HepG2 (cell line): ENCODE results near the gene CHD9. TPM values are rescaled to one million over a fixed set of nuclear protein-coding genes. Genes with fewer than 3 reads are reported as not detected.

Experiments used
- BORCS8-MEF2B ChIP-seq: sonication (generic); formaldehyde crosslinking; IDR thresholded peaks from 2 replicates; pipeline ENCODE4 v1.8.0; 2022; ENCODE audit warnings: mild to moderate bottlenecking, missing genetic modification reagents
- BRCA1 ChIP-seq: sonication (generic); formaldehyde crosslinking; IDR thresholded peaks from 2 replicates; pipeline ENCODE4 v1.4.0; 2020; ENCODE audit warnings: missing genetic modification reagents
- EZH2 ChIP-seq: conservative IDR thresholded peaks from 2 replicates; pipeline ENCODE4 v1.6.1; 2012; ENCODE audit warnings: mild to moderate bottlenecking, low read depth, low read length, moderate library complexity
- GTF2F1 ChIP-seq: fragments of 150-350 bp; IDR thresholded peaks from 2 replicates; pipeline ENCODE4 v1.6.1; 2014; ENCODE audit warnings: low read length
- JUN ChIP-seq: sonication (generic); formaldehyde crosslinking; IDR thresholded peaks from 2 replicates; pipeline ENCODE4 v1.4.0; 2020; ENCODE audit warnings: mild to moderate bottlenecking, missing genetic modification reagents
- PHF5A ChIP-seq: IDR thresholded peaks from one replicate; pipeline ENCODE4 v1.6.1; 2018; ENCODE audit warnings: low read depth, missing genetic modification reagents; ENCODE audit not compliant: unreplicated experiment
- RELA ChIP-seq: sonication (generic); formaldehyde crosslinking; IDR thresholded peaks from 2 replicates; pipeline ENCODE4 v1.4.0; 2020; ENCODE audit warnings: missing genetic modification reagents
- SP5 ChIP-seq: IDR thresholded peaks from 2 replicates; pipeline ENCODE4 v1.6.1; 2016; ENCODE audit warnings: low read depth, borderline replicate concordance
- ZNF292 ChIP-seq: sonication (generic); formaldehyde crosslinking; IDR thresholded peaks from 2 replicates; pipeline ENCODE4 v1.8.1; 2022; ENCODE audit warnings: mild to moderate bottlenecking, low read depth, missing genetic modification reagents, borderline replicate concordance
- ZNF30 ChIP-seq: sonication (generic); formaldehyde crosslinking; IDR thresholded peaks from 2 replicates; pipeline ENCODE4 v1.5.0; 2020; ENCODE audit warnings: mild to moderate bottlenecking, missing genetic modification reagents
- ZNF773 ChIP-seq: sonication (generic); formaldehyde crosslinking; IDR thresholded peaks from 2 replicates; pipeline ENCODE4 v1.4.0; 2020; ENCODE audit warnings: missing genetic modification reagents, borderline replicate concordance
- polyA plus RNA-seq, 8 experiments: library from polyadenylated mRNA; depleted of rRNA in 3 of 8; stranded (reverse) in 7 of 8; unstranded in 1 of 8; fragments of >200 nt; fragmentation: Illumina TruSeq in 4 of 8; extraction: Trizol in 4 of 8; gene quantifications; 2 replicates each; pipeline versions ENCODE4 v1.2.1 to v1.2.3, GENCODE V29; 2011 to 2016; ENCODE audit warnings: low read depth in 4 of 8, missing spikeins in 1 of 8, mixed read lengths in 1 of 8; ENCODE audit not compliant: insufficient read depth in 1 of 8
- total RNA-seq, 5 experiments: library from RNA; depleted of rRNA; stranded (reverse); fragments of >200 nt; fragmentation: Illumina TruSeq; extraction: Trizol; gene quantifications; 2 replicates each; pipeline ENCODE4 v1.2.3, GENCODE V29; 2016; ENCODE audit warnings: low read depth in 1 of 5
- TF ChIP-seq, protein P1 (sequence below): sonication (generic); formaldehyde crosslinking; IDR thresholded peaks from 2 replicates; pipeline ENCODE4 v1.5.1; 2020; ENCODE audit warnings: missing genetic modification reagents, mild to moderate bottlenecking, borderline replicate concordance
- TF ChIP-seq, protein P2 (sequence below): sonication (generic); formaldehyde crosslinking; IDR thresholded peaks from 2 replicates; pipeline ENCODE4 v1.4.0; 2020; ENCODE audit warnings: missing genetic modification reagents
- TF ChIP-seq, protein P3 (sequence below): sonication (generic); formaldehyde crosslinking; IDR thresholded peaks from 2 replicates; pipeline ENCODE4 v1.8.1; 2023; ENCODE audit warnings: missing genetic modification reagents, mild to moderate bottlenecking, borderline replicate concordance
- TF ChIP-seq, protein P4 (sequence below): sonication (generic); formaldehyde crosslinking; conservative IDR thresholded peaks from 2 replicates; pipeline ENCODE4 v1.4.0; 2020; ENCODE audit warnings: missing genetic modification reagents
- TF ChIP-seq, protein P5 (sequence below): sonication (generic); formaldehyde crosslinking; IDR thresholded peaks from 2 replicates; pipeline ENCODE4 v1.4.0; 2020; ENCODE audit warnings: mild to moderate bottlenecking, missing genetic modification reagents
- TF ChIP-seq, protein P6 (sequence below): IDR thresholded peaks from 2 replicates; pipeline ENCODE4 v1.6.1; 2016; ENCODE audit warnings: missing genetic modification reagents, missing compliant biosample characterization

The CHD9 gene
- total and polyA plus RNA-seq, 2 of the 13 experiments (the other 11 are each of a cell fraction or from before 2014, with no cell fraction given), result 23.4 to 27.7 TPM

DNA sequence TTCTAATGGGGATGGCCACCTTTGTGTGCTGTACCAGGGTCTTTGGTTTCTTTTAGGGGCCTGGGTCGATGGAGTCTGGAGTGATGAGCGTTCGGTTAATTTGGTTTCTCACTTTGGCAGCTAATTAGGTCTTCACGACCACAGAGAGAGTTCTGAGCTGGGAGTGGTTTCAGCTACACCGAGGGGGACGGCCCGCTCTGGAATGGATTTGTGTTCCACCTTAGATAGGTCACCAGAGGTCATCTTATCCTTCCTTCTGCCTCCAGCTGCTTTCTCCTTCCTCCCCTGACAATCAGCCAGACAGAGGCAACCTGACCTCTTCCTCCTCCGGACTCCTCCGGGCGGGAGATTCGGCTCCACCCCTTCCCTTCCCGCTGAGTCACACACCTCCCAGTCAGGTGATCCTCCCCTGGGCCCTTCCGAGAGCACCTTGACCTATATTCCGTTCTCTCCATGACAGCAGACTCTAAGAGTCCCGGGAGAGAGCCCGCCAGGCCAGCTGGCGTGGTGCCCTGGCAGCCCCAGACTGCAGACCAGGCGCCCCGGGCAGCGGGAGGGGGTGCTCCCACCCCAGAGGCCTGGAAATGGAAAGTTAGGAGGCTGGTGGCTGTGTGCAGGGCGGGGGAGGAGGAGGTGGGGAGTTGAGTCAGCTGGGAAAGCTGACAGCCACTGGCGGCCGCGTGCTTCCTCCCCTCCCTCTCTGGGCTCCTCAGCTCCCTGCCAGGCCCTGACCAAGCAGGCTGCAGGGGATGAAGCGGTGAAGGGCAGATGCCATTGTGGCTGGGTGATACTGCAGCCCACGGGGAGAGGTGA, 44.7 kb downstream of the CHD9 start (continued):
- TF ChIP-seq, protein P1, sequence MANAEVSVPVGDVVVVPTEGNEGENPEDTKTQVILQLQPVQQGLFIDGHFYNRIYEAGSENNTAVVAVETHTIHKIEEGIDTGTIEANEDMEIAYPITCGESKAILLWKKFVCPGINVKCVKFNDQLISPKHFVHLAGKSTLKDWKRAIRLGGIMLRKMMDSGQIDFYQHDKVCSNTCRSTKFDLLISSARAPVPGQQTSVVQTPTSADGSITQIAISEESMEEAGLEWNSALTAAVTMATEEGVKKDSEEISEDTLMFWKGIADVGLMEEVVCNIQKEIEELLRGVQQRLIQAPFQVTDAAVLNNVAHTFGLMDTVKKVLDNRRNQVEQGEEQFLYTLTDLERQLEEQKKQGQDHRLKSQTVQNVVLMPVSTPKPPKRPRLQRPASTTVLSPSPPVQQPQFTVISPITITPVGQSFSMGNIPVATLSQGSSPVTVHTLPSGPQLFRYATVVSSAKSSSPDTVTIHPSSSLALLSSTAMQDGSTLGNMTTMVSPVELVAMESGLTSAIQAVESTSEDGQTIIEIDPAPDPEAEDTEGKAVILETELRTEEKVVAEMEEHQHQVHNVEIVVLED (CRISPR knock-in tag), result no peak
- TF ChIP-seq SP5 (CRISPR knock-in tag) (peak; percentile 75), ZNF30 (CRISPR knock-in tag) (no peak), ZNF292 (CRISPR knock-in tag) (peak; percentile 86), BORCS8-MEF2B (CRISPR knock-in tag) (no peak), RELA (no peak), EZH2 (no peak), JUN (peak; percentile 39; the same call in 1 of the 2 replicates), GTF2F1 (no peak), PHF5A (CRISPR knock-in tag) (no peak), ZNF773 (CRISPR knock-in tag) (no peak), BRCA1 (CRISPR knock-in tag) (no peak)
- TF ChIP-seq, protein P2, sequence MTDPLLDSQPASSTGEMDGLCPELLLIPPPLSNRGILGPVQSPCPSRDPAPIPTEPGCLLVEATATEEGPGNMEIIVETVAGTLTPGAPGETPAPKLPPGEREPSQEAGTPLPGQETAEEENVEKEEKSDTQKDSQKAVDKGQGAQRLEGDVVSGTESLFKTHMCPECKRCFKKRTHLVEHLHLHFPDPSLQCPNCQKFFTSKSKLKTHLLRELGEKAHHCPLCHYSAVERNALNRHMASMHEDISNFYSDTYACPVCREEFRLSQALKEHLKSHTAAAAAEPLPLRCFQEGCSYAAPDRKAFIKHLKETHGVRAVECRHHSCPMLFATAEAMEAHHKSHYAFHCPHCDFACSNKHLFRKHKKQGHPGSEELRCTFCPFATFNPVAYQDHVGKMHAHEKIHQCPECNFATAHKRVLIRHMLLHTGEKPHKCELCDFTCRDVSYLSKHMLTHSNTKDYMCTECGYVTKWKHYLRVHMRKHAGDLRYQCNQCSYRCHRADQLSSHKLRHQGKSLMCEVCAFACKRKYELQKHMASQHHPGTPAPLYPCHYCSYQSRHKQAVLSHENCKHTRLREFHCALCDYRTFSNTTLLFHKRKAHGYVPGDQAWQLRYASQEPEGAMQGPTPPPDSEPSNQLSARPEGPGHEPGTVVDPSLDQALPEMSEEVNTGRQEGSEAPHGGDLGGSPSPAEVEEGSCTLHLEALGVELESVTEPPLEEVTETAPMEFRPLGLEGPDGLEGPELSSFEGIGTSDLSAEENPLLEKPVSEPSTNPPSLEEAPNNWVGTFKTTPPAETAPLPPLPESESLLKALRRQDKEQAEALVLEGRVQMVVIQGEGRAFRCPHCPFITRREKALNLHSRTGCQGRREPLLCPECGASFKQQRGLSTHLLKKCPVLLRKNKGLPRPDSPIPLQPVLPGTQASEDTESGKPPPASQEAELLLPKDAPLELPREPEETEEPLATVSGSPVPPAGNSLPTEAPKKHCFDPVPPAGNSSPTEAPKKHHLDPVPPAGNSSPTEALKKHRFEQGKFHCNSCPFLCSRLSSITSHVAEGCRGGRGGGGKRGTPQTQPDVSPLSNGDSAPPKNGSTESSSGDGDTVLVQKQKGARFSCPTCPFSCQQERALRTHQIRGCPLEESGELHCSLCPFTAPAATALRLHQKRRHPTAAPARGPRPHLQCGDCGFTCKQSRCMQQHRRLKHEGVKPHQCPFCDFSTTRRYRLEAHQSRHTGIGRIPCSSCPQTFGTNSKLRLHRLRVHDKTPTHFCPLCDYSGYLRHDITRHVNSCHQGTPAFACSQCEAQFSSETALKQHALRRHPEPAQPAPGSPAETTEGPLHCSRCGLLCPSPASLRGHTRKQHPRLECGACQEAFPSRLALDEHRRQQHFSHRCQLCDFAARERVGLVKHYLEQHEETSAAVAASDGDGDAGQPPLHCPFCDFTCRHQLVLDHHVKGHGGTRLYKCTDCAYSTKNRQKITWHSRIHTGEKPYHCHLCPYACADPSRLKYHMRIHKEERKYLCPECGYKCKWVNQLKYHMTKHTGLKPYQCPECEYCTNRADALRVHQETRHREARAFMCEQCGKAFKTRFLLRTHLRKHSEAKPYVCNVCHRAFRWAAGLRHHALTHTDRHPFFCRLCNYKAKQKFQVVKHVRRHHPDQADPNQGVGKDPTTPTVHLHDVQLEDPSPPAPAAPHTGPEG (CRISPR knock-in tag), result no peak
- TF ChIP-seq, protein P3, sequence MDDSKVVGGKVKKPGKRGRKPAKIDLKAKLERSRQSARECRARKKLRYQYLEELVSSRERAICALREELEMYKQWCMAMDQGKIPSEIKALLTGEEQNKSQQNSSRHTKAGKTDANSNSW (CRISPR knock-in tag), result no peak
- TF ChIP-seq, protein P4, sequence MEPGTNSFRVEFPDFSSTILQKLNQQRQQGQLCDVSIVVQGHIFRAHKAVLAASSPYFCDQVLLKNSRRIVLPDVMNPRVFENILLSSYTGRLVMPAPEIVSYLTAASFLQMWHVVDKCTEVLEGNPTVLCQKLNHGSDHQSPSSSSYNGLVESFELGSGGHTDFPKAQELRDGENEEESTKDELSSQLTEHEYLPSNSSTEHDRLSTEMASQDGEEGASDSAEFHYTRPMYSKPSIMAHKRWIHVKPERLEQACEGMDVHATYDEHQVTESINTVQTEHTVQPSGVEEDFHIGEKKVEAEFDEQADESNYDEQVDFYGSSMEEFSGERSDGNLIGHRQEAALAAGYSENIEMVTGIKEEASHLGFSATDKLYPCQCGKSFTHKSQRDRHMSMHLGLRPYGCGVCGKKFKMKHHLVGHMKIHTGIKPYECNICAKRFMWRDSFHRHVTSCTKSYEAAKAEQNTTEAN (CRISPR knock-in tag), result no peak
- TF ChIP-seq, protein P5, sequence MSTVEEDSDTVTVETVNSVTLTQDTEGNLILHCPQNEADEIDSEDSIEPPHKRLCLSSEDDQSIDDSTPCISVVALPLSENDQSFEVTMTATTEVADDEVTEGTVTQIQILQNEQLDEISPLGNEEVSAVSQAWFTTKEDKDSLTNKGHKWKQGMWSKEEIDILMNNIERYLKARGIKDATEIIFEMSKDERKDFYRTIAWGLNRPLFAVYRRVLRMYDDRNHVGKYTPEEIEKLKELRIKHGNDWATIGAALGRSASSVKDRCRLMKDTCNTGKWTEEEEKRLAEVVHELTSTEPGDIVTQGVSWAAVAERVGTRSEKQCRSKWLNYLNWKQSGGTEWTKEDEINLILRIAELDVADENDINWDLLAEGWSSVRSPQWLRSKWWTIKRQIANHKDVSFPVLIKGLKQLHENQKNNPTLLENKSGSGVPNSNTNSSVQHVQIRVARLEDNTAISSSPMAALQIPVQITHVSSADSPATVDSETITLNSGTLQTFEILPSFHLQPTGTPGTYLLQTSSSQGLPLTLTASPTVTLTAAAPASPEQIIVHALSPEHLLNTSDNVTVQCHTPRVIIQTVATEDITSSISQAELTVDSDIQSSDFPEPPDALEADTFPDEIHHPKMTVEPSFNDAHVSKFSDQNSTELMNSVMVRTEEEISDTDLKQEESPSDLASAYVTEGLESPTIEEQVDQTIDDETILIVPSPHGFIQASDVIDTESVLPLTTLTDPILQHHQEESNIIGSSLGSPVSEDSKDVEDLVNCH (CRISPR knock-in tag), result no peak
- TF ChIP-seq, protein P6, sequence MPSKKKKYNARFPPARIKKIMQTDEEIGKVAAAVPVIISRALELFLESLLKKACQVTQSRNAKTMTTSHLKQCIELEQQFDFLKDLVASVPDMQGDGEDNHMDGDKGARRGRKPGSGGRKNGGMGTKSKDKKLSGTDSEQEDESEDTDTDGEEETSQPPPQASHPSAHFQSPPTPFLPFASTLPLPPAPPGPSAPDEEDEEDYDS, result no peak
